ENCODE results near the gene STX10. TPM values are rescaled to one million over a fixed set of nuclear protein-coding genes. Genes with fewer than 3 reads are reported as not detected.

The STX10 gene
- total RNA-seq, 1 experiment from 2014 or later = 63.3 TPM

DNA sequence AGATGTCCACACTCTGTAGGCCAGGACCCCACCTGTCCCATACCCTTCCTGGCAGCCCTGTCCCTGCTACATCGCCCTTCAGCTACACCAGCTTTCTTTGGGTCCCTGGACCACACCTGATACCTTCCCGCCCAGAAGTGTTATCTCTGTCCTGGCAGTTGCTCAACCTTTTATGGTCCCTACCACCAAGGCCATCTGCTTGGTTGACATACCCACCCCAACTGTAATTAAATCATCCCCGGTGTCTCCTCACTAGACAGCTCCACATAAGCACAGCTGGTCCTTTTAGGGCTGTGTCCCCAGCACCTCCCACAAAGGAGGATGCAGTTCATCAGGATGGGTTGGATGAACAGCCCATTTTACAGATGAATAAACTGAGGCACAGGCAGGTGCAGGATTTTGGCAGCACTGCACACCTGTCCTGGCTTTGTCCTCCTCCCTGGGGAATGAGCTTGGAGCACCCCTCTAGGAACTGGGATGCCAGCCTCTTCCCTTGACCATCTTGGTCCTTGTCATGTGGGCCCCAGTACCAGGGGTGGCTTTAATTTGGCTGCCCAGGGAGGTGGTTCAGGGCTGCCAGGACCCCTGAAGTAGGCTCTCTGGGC, 19.2 kb downstream of the STX10 start:
- no peaks in the 10 kb centered on the region for H3K4me1 ChIP-seq (ENCODE audit: insufficient read depth, low read length, poor library complexity, severe bottlenecking)
- intact Hi-C loops (cut with micrococcal nuclease; ENCODE audit: unreplicated experiment) = no loop called here
- H3K27me3 ChIP-seq (replicated peaks; ENCODE audit: insufficient read depth, low read depth, low read length, poor library complexity) = no peaks in the 10 kb centered on the region
- ChIA-PET POLR2A (ENCODE audit: low non-redundant PET) (no interaction called here), CTCF (no interaction called here)
- no peaks in the 10 kb centered on the region for H3K9me3 ChIP-seq (ENCODE audit: low read depth, low read length, poor library complexity, severe bottlenecking)
- H3K4me3 ChIP-seq (ENCODE audit: low read depth, low read length, poor library complexity, severe bottlenecking) = no peak overlapping the region
- BruUV-seq (replicated peaks) = no TSS peak
- no peak for DNase-seq (ENCODE audit: low spot score)
- TF ChIP-seq CTCF (conservative IDR thresholded peaks at IDR 0.05; ENCODE audit: low read depth, low read length) = no peak
- no peak for TF ChIP-seq EZH2 (IDR thresholded peaks at IDR 0.05; ENCODE audit: borderline replicate concordance, low read depth, low read length, poor library complexity, severe bottlenecking)
- no peak overlapping the region for H3K27ac ChIP-seq (ENCODE audit: low read depth, low read length, poor library complexity, severe bottlenecking)
- peaks cover 28% of the 10 kb centered on the region for H3K36me3 ChIP-seq (ENCODE audit: insufficient read depth, low read length, poor library complexity, severe bottlenecking)

DNA sequence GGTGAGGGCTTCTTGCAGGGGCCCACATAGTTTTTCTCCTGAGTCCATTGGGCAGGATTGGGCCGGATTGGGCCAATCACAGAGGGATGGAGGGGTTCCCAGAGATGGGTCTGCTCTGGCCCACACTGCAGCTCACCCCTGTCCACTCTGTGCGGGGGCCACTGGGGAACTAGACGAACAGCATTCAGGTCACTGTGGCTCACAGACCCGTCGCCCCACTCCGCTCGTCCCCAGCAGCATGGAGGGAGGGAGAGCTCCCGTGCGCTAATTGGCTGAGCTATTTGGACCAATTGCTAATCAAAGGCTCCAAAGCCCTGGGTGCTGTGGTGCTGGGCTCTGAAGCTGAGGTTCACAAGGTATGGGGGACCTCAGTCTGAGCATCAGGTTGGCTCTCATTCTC, 20.8 kb downstream of the STX10 start:
- DNase-seq (ENCODE audit: low spot score) = no peak
- intact Hi-C loops (cut with micrococcal nuclease; ENCODE audit: unreplicated experiment) = no loop called here
- POLR2A ChIA-PET (ENCODE audit: low non-redundant PET) = interaction anchor here (0.5 kb wide), 1 partner anchor 16 kb away, joined by 3 read pairs; no protein-coding TSS in a partner anchor
- no peaks in the 10 kb centered on the region for H3K4me1 ChIP-seq (ENCODE audit: insufficient read depth, low read length, poor library complexity, severe bottlenecking)
- no peaks in the 10 kb centered on the region for H3K9me3 ChIP-seq (ENCODE audit: low read depth, low read length, poor library complexity, severe bottlenecking)
- no peak overlapping the region for H3K4me3 ChIP-seq (ENCODE audit: low read depth, low read length, poor library complexity, severe bottlenecking)
- no peak for TF ChIP-seq CTCF (conservative IDR thresholded peaks at IDR 0.05; ENCODE audit: low read depth, low read length)
- no peak for TF ChIP-seq EZH2 (IDR thresholded peaks at IDR 0.05; ENCODE audit: borderline replicate concordance, low read depth, low read length, poor library complexity, severe bottlenecking)
- H3K27ac ChIP-seq (ENCODE audit: low read depth, low read length, poor library complexity, severe bottlenecking) = no peak overlapping the region
- no peaks in the 10 kb centered on the region for H3K27me3 ChIP-seq (replicated peaks; ENCODE audit: insufficient read depth, low read depth, low read length, poor library complexity)
- peaks cover 12% of the 10 kb centered on the region for H3K36me3 ChIP-seq (ENCODE audit: insufficient read depth, low read length, poor library complexity, severe bottlenecking)
- CTCF ChIA-PET = no interaction called here
- no TSS peak for BruUV-seq (replicated peaks)

DNA sequence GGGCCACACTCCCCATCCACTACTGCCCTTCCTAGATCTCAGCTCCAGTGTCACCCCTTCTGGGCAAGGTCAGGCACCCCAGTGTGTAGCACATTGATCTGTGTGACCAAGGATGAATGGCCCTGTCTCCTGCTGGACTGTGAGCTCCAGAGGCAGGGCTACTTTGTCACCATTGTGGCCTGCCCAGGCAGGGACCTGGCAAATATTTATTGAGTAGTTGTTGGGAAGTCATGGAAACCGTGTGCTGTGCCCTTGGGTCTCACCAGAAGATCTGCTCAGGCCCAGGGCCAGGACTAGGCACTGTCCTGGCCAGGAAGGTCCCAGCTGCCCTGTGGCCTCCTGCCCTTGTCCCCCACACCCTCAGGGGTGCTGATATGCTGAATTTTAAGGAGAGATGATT, 21.6 kb downstream of the STX10 start:
- H3K4me1 ChIP-seq (ENCODE audit: insufficient read depth, low read length, poor library complexity, severe bottlenecking) = peaks cover 2% of the 10 kb centered on the region
- H3K27me3 ChIP-seq (replicated peaks; ENCODE audit: insufficient read depth, low read depth, low read length, poor library complexity) = no peaks in the 10 kb centered on the region
- no TSS peak for BruUV-seq (replicated peaks)
- intact Hi-C loops (cut with micrococcal nuclease; ENCODE audit: unreplicated experiment) = no loop called here
- no peak overlapping the region for H3K4me3 ChIP-seq (ENCODE audit: low read depth, low read length, poor library complexity, severe bottlenecking)
- H3K36me3 ChIP-seq (ENCODE audit: insufficient read depth, low read length, poor library complexity, severe bottlenecking) = peaks cover 9% of the 10 kb centered on the region
- H3K27ac ChIP-seq (ENCODE audit: low read depth, low read length, poor library complexity, severe bottlenecking) = no peak overlapping the region
- ChIA-PET CTCF (no interaction called here), POLR2A (ENCODE audit: low non-redundant PET) (interaction anchor here (0.5 kb wide), 1 partner anchor 16 kb away, joined by 3 read pairs; no protein-coding TSS in a partner anchor)
- no peak for TF ChIP-seq EZH2 (IDR thresholded peaks at IDR 0.05; ENCODE audit: borderline replicate concordance, low read depth, low read length, poor library complexity, severe bottlenecking)
- no peak for TF ChIP-seq CTCF (conservative IDR thresholded peaks at IDR 0.05; ENCODE audit: low read depth, low read length)
- DNase-seq (ENCODE audit: low spot score) = no peak
- no peaks in the 10 kb centered on the region for H3K9me3 ChIP-seq (ENCODE audit: low read depth, low read length, poor library complexity, severe bottlenecking)

Data from A673 (cell line).